H1 (cell line): Measurements from ENCODE around the gene COLQ. TPM values are rescaled to one million over a fixed set of nuclear protein-coding genes. Genes with fewer than 3 reads are reported as not detected.

Experiments
- BACH1 ChIP-seq: IDR thresholded peaks from 2 replicates; pipeline ENCODE4 v1.6.1; 2012; ENCODE audit warnings: low read length, improper control_type of control experiment
- EGR1 ChIP-seq: IDR thresholded peaks from 2 replicates; pipeline ENCODE4 v1.6.1; 2011; ENCODE audit warnings: low read depth, low read length, borderline replicate concordance
- EP300 ChIP-seq, 2 experiments: IDR thresholded peaks; 1 replicate in 1 of 2; 2 replicates in 1 of 2; pipeline ENCODE4 v1.6.1; 2011 to 2012; ENCODE audit warnings: low read depth in 2 of 2, low read length in 2 of 2, mild to moderate bottlenecking in 2 of 2, borderline replicate concordance in 1 of 2, inconsistent platforms in 1 of 2, moderate library complexity in 1 of 2
- PHF8 ChIP-seq: fragments of 200-600 bp; sonication (generic); conservative IDR thresholded peaks from 2 replicates; pipeline ENCODE4 v1.7.1; 2012; ENCODE audit warnings: low read depth, mild to moderate bottlenecking, inconsistent platforms, low read length, moderate library complexity
- RNF2 ChIP-seq: fragments of 200-900, 300-1000 bp; sonication (generic); IDR thresholded peaks from 2 replicates; pipeline ENCODE4 v1.7.1; 2016; ENCODE audit warnings: borderline replicate concordance, low read depth, mild to moderate bottlenecking, antibody characterized with exemption, low read length; ENCODE audit not compliant: poor library complexity, severe bottlenecking; ENCODE audit errors: missing control alignments
- YY1 ChIP-seq: IDR thresholded peaks from 2 replicates; pipeline ENCODE4 v1.6.1; 2011; ENCODE audit warnings: low read depth, mild to moderate bottlenecking, low read length
- polyA plus RNA-seq, 7 experiments: library from polyadenylated mRNA; depleted of rRNA in 3 of 7; stranded (reverse) in 5 of 7; unstranded in 2 of 7; fragments of >200 nt in 5 of 7; fragments of 200-250 nt in 2 of 7; gene quantifications; 1 replicate in 5 of 7; 2 replicates in 1 of 7; 4 replicates in 1 of 7; pipeline versions ENCODE4 v1.2.1 to v1.2.3, GENCODE V29; 2011 to 2013; ENCODE audit warnings: missing spikeins in 2 of 7, mixed read lengths in 2 of 7
- total RNA-seq: library from RNA; stranded (reverse); fragmentation: NEBNext Ultra II Directional; extraction: Animal tissue kit (Norgen Biotek cat#: 25700); gene quantifications from 2 replicates; pipeline ENCODE4 v1.2.1, GENCODE V29; 2021

Gene COLQ
- total and polyA plus RNA-seq, 2 of the 8 experiments (the other 6 are each of a cell fraction or from before 2014, with no cell fraction given): 1.5 to 1.9 TPM

DNA sequence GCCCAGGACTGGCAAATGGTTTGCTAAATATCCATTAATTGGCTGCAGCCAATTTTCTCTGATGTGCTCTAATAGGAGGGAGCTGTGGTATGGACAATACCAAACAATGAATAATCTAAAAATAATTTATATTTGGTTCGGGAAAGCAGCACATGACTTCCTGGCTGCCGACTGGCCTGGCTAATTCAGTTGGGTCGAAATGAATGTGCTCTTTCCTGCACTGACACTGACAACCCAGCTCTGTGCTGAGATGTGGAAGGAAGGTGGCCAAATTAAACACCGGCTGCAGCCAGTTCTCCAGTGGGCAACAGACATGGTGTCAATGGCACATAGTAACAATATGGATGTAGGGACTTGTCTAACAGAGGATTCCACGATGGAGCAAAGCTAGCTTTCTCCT lies 21.1 kb upstream of the COLQ start (continued):
- TF ChIP-seq PHF8 (no peak), EP300 (IDR thresholded peaks at IDR 0.05; ENCODE audit: borderline replicate concordance in 1 of 2, low read depth in 2 of 2, low read length in 2 of 2) (no peak), EGR1 (no peak), YY1 (no peak), BACH1 (no peak), RNF2 (no peak)
